Gastrocnemius medialis (tissue), 4 donors: ENCODE measurements around the gene RASA3.

Experiments
- POLR2A ChIP-seq, 2 donors: fragments of 450-650 bp; IDR thresholded peaks; one replicate each; pipeline ENCODE4 v1.6.1; 2017; ENCODE audit warnings: antibody characterized with exemption in 2 of 2, mild to moderate bottlenecking in 2 of 2, moderate library complexity in 2 of 2
- TF ChIP-seq, protein P1 (sequence below), 5 experiments: fragments of 450-650 bp in 3 of 5; fragments of 200-600 bp in 2 of 5; sonication (generic) in 2 of 5; IDR thresholded peaks in 4 of 5; conservative IDR thresholded peaks in 1 of 5; 1 replicate in 4 of 5; 2 replicates in 1 of 5; pipeline ENCODE4 v1.5.1; 2016 to 2019; ENCODE audit warnings: antibody characterized with exemption in 5 of 5, mild to moderate bottlenecking in 3 of 5, moderate library complexity in 3 of 5

DNA sequence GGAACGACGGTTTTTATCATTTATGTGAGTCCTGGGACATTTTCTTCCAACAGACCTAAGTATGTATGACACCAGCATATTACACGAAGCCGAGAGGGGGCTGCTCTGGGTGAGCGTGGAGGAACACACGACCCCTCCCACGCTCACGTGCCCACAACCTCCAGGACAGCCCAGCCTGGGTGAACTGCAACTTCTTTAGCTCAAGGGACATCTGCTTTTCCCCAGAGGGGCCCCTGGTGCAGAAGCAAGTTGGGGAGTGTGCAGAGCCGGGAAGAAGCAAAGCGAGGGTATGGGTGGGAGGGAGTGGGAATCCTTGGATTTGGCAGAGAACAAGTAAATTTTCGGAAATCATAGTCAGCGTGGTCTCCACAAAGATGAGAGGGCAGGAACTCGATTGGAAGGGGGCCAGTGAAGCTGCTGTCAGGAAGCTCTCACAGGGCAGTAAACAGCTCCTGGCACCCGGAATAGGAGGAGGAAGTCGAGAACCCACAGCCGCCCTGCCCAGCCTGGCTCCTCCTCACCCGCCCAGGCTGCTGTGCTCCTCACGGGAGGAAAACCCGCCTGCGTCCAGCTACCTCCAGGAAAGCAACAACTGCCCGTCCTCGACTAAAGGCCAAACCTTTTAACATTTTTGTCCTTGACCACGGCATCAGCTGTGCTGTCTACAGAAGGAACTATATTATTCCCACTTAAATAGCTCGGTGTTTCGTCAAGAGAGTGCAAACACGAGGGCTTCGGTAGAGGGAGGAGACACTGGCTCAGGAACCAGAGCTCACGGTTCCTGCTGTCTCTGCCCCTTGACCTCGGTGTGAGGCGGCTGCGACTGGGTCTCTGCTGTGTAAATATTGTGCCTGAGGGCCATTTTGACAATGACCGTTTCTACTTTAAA is 29.5 kb upstream of the RASA3 start:
- TF ChIP-seq, protein P1, sequence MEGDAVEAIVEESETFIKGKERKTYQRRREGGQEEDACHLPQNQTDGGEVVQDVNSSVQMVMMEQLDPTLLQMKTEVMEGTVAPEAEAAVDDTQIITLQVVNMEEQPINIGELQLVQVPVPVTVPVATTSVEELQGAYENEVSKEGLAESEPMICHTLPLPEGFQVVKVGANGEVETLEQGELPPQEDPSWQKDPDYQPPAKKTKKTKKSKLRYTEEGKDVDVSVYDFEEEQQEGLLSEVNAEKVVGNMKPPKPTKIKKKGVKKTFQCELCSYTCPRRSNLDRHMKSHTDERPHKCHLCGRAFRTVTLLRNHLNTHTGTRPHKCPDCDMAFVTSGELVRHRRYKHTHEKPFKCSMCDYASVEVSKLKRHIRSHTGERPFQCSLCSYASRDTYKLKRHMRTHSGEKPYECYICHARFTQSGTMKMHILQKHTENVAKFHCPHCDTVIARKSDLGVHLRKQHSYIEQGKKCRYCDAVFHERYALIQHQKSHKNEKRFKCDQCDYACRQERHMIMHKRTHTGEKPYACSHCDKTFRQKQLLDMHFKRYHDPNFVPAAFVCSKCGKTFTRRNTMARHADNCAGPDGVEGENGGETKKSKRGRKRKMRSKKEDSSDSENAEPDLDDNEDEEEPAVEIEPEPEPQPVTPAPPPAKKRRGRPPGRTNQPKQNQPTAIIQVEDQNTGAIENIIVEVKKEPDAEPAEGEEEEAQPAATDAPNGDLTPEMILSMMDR (IDR thresholded peaks at IDR 0.05 in 4 of 5, conservative IDR thresholded peaks at IDR 0.05 in 1 of 5): no peak
- TF ChIP-seq POLR2A (IDR thresholded peaks at IDR 0.05): no peak
